Left renal pelvis (tissue), 4 donors: ENCODE data around the gene CRTC2. TPM values are rescaled to one million over a fixed set of nuclear protein-coding genes. Genes with fewer than 3 reads are reported as not detected.
"Not testable (repeated sequence)": the region's sequence is repeated elsewhere in the genome, so short reads cannot be mapped to it uniquely, and the experiment has no call there.

Experiments
- DNase-seq, 4 donors: peaks; one replicate each; pipeline ENCODE4 v3.0.0-alpha.2; 2013; ENCODE audit warnings: low read depth in 4 of 4, low spot score in 3 of 4
- polyA plus RNA-seq, 4 donors: library from polyadenylated mRNA; unstranded; fragments of 120-200 nt; gene quantifications; one replicate each; pipeline ENCODE4 v1.2.1, GENCODE V29; 2013; ENCODE audit not compliant: insufficient read length in 4 of 4

CRTC2 gene
- polyA plus RNA-seq, 4 donors: 33.9 to 58.7 (median 43.8) TPM

DNA sequence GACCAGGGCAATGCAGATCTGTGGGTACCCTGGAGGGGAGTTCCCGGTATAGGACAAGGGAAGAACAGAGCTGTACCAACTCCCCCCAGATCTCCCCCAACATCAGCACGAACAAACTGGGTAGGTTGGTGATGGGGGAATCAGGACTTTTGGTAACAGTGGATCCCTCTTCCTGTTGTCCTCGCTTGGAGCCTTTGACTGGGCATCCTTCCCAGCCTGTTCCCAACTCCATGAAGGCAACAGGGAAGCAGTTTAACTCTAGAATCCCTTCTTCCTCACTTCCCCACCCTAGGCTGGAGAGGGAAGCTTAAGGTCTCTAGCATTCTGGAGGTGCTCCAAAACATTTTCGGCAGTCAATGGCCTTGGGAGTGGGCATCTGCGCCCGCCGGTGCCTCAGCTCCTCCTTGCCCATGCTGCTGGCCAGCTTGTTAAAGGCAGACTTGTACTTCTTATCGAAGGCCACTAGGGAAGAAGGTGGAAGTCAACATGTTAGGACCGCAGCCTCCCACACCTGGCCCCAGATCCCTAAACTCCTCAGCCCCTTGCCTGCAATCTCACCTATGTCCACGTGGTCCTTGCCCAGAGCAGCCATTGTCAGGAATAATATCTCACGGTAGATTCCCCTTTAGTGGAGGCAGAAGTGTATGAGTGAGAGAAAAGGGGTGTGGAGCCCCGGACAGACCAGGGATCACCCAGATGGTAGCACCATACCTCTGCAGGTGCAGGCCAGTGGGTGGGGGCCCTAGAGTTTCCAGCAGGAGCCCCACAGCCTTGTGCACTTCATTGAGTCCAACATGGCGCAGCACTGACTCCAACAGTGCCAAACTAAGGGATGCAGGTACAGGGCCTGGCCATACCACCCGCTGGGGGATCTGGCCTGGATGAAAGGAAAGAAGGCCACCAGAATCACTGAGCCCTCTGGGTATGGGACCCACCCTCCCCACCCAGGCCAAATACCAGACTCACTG, 28.1 kb downstream of the CRTC2 start:
- no peak for DNase-seq

DNA sequence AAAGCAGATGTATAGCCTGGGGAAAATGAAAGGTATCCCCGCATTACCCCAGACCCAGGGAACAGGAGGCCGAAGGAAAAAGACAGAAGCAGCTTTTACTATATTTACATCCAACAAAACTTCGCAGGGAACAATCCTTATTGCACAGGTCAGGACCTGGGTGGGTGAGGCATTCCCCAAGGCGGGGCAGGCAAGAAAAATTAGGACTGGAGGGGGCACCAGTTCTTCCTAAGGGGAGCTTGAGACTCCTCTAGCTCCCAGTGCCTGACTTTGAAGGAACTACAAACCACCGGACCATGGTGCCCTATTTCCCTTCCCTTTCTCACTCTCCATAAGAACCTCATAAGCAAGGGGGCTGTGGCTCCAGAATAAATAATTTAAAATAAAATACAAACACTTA, 29.0 kb downstream of the CRTC2 start:
- DNase-seq: no peak

DNA sequence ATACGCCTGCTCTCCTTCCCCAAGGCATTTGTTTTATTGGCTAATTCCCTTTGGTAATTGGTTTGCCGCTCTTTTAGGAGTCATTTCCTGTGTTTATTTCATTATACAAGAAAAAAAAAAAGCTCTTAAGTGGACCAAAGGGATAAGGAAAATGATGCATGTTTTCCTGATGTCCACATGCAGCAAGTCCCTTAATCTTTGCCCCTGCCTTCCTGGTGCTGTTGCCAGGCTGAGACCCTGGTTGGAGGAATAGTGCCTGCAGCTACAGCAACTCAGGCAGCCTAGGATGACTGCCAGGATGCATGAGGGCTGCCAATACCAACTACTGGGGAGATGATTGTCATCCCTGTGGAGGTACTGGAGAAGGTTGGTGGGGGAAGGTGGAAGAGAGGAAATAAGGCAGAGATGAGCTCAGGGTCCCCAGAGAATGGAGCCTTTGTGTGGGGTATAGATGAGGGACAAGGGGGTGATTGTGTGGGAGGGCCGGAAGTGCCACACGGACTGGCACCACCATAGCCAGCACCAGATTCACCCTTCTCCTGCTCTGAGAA, 29.5 kb downstream of the CRTC2 start:
- no peak for DNase-seq

DNA sequence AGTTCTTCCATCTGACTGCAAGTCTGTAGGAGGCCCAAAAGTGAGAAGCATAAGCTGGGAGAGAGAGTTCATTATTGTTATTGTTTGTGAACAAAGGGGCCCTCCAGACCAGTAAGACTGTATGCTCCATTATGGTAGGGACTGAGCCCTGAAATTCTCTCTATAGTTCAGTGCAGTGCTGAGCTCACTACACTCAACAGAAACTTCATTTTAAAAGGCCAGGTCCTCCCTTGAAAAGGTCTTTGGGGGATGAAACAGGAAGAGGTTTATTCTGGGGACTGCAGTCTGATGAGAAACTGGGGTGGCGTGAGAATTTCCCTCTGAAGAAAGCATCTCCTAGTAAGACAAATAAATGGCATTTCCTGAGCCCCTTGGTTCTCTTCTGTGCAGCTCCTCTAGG, 30.2 kb downstream of the CRTC2 start:
- no peak for DNase-seq

DNA sequence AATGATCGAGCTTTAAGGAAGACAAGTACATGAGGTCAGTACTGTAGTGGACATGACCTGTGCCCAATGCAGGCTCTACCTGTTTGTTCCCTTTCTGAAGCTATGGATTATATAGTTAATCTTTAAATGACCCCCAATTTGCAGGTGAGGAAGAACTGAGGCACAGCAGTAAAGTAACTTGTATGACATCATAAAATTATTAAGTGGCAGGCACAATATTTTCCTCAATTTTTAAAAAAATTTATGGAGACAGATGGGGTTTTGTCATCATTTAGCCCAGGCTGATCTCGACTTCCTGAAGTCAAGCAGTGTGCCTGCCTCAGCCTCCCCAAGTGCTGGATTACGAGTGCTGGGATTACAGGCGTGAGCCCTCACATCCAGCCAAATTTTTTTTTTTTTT, 32.0 kb downstream of the CRTC2 start:
- DNase-seq: no peak

DNA sequence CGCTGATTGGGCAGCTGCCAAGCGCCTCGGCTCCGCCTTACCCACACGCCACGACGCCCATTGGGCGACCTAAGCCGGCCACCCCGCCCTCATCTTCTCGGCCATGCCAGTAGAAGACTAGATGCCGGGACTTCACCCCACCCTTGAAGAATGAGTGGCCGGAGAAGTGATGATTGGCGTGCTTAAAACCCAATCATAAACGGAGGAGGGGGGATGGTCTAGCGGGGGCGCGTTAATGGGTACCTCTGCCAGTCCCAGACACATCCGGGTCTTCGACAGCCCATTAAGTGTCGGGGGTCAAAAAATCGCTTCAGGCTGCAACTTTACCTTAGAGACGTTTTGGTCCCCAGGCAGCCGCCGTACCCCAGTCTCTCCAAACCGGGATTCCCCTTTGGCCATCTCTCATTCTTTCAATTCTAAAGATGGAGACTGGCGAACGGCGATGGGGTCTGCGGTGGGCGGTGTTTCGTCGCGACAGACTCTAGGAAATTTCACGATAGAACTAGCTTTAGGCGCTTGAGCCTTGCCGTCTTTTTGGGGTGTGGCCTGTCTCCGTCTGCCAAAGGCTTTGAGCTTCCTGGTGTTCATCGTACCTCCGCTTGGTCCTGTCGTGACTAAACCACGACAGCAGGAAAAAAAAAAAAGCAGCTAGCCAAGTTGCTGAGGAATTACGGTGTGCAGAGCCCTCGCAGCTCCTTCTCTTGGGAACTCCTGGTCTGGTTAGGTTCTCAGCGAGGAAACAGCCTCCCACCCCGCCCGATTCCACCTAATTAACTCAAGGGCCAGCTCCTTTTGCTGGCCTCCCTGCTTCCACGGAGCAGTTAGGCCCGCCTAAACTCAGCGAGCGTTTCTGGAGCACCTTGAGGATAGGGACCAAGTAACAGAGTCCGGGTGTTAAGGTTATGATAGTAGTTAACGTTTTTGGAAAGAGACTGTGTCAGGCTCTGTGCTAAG, 35.2 kb downstream of the CRTC2 start, which contains the start of gene GATAD2B:
GATAD2B (minus strand) TSS at position 1 of the 954 bp plus-strand sequence. CDS start 94,625 bp downstream, outside the sequence.
- peak; percentile 98 to 100 (median 100) for DNase-seq

DNA sequence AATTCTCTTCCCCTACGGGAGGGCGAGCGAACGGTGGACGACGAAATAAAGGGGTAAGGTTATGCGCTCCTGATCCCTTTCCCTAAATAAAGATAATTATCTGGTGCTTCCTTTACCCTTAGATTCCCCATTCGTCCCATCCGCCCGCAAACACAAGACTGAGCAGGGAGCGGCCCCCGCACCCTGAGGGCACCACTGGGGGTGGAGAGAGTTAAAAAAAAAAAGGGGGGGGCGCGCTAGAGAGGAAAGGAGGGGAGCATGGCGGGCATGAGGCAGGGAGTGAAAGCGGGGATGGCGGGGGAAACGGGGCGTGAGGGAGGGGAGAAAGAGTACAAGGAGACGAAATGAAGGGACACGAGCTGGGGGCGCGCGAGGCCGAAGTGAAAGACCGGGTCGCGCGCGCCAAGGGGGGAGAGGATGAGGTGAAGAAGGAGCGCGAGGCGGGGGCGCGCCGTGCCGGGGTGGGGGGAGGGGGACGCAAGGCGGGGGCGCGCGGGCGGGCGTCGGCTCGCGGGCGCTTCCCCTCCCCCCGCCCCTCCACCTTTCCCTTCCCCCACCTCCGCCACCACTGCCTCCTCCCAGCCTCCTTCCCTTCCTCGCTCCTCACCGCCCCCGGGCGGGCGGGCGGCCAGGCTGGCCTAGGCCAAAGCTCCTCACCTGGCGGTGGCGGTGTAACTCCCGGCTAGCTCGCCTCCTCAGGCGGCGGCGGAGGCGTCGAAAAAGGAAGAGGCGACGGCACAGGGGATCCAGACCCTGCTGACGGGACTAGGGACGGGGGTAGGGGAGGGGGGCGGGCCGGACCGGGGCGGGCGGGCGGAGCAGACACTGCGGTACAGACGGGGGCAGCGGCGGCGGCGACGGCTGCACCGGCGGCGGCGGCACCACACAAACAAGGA, 36.1 kb downstream of the CRTC2 start:
- DNase-seq: peak in 2 of 4 donors; percentile 16 to 33

DNA sequence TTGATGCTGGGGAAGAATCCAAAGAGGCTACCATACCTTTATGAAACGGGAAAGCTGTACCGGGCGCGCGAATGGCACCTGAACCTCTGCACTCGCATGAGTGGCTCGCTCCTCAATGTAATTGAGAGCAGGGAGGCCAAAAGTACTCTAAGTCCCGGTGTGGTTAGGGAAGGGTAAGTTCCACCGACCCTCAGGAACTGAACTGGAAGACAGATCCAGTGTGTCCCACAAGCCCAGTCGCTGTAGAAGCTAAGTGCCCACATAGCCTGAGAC, 36.7 kb downstream of the CRTC2 start:
- DNase-seq: peak in 1 of 4 donors; percentile 2

DNA sequence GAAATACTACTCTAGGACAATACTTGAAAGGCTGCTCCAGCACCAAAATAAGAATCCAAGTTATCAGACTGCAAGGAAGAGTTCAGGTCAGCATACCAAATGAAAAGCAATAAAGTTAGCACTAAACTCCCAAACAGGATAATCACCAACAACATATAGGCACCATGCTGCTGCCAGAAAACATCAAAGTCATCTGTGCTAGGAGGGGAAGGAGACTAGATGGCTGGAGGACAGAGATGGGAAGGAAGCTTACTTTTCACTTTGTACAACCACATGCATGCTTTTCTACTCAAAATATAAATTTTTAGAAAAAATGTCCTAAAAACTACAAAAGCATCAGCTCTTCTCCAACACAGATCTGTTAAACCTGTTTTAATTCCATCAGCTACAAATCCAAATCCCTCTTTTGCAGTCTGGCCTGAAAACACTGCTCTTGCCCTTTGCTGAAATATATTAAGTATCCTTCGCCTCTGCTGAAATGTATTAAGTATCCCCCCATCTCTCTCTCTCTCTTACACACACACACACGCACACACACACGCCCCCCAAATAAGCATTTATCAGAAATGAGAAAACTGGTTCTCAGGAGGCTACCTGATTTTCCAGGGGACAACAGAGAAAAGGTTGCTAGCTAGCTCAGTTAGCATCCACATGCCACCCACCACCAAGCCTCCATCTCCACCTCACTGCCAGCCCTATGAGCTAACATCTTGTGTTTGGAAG, 37.2 kb downstream of the CRTC2 start:
- DNase-seq: no peak

DNA sequence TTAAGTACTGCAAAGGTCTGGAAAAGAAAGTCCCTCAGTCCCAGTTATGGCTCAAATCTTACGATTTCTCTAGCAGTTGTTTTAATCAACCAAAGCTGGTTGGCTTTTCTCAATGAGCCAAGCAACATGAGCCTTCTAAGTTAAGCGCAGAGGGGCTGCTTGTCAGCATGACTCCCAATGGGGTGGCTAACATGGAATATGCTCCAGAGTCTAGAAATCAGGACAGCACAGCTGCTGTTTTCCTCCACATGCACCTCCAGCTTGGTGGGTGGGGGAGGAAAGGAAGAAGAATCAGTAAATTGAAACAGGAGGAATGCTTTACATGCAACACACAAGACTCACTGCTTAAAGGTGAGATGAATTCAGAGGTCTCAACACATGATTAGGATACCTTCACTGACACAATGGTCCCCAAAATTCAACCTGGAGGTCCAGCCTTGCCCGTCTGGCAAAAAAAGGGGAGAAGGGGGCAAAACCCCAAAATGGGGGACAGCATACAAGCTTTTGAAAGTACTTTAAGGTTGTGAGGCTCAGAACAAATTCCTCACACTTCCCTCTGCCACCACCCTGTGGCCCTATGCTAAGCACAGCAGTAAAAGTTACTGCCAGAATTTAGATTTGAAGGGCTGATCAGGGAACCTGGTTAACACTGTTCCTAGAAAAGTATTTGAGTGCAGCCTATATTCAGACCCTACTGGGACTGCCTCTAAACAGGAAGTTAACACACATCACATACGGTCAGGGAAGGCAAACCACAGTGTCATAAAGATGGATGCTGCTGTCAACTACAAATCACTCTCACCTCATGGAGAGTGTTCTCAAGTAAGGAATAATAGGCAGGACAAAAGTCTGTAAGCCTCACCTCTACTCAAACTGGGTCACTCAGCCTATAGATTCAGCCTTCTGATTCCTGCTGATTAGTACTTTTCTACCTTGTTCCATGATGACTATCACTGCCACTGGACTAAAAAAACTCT, 38.2 kb downstream of the CRTC2 start:
- peak in 1 of 4 donors; percentile 1 for DNase-seq

DNA sequence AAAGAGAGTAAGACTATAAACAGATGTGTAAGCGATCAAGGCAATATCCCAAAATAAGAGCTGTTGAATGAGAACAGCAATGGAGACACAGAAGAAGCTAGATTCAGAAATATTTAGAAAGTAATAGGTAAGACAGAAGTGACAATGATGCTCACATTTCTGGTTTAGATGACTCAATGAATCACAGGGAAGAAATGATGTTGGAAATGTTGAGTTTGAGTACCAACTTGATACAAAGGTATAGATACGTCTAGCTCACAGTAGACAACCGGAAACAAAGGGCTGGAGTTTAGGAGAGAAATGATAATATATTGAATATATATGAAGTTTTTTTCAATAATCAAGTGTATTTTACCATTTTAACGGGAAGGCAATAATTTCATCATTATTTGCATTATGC, 42.1 kb downstream of the CRTC2 start:
- DNase-seq: no peak

DNA sequence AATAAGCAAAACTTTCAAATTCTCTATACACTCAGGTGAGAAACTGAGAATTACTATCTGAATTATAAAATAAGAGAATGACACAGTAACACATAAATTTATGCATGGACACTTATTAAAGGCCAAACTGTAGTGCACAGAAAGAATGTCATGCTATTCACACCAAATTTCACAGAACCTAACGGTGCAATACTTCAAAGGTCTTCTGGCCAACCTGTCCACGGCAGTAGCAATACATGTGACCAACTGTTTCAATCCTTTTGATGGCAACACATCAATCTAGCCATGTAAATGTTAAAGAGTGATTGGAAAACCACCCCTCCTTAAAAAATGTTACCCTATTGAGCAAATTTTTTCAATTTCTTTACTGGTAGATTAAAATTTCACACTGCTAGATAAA, 46.1 kb downstream of the CRTC2 start:
- no peak for DNase-seq

DNA sequence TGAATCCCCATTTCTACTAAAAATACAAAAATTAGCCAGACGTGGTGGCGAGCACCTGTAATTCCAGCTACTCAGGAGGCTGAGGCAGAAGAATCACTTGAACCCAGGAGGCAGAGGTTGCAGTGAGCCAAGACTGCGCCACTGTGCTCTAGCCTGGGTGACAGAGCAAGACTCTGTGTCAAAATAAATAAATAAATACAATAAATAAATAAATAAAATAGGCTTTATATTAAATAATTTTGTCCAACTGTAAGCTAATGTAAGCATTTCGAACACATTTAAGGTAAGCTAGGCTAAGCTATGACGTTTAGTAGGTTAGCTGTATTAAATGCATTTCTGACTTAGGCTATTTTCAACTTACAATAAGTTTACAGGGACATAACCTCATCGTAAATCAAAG, 47.9 kb downstream of the CRTC2 start:
- not testable (repeated sequence) for DNase-seq

DNA sequence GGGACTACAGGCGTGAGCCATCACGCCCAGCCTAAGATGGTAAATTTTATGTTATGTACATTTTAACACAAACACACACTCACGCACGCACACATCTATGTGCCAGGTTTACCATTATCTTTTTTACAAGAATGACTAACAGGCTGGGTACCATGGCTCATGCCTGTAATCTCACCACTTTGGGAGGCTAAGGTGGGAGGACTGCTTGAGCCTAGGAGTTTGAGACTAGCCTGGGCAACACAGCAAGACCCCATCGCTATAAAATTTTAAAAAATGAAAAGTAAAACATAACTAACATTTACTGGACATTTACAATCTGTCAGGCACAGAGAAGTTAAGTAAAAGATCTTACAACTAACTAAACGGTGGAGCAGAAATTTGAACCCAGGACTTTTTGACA, 50.3 kb downstream of the CRTC2 start:
- no peak for DNase-seq

DNA sequence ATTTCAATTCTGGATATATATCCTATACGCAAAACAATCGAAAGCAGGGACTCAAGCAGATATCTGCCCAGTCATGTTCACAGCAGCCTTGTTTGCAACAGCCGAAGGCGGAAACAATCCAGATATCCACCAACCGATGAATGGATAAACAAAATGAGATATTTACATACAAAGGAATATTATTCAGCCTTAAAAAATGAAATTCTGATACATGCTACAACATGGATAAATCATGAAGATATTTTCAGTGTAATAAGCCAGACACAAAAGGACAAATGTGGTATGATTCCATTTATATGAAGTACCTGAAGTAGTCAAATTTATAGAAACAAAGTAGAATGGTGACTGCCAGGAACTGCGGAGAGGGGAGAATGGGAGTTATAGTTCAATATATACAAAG, 51.3 kb downstream of the CRTC2 start:
- DNase-seq: no peak

DNA sequence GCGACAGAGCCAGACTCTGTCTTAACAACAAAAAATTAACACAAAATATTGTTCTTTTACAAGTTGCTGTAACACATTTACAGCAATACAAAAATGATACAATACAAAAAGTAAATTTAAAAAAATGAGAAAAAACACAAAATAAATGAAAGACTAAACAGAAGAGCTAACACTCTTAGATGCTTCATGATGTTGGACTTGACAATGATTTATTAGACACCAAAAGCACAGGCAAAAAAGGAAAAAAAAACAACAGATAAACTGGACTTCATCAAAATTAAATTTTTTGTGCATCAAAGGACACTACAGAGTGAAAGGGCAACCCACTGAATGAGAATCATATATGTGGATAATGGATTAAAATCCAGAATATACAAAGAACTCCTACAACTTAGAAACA, 52.0 kb downstream of the CRTC2 start:
- DNase-seq: no peak

DNA sequence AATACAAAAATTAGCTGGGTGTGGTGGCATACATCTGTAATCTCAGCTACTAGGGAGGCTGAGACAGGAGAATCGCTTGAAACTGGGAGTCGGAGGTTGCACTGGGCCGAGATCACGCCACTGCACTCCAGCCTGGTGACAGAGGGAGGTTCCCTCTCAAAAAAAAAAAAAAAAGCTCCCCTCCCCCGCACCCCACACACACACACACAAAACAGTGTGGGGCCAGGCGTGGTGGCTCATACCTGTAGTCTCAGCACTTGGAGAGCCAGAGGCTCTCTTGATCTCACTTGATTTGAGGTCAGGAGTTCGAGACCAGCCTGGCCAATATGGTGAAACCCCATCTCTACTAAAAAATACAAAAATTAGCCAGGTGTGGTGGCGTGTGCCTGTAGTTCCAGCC, 52.5 kb downstream of the CRTC2 start:
- DNase-seq: not testable (repeated sequence)

DNA sequence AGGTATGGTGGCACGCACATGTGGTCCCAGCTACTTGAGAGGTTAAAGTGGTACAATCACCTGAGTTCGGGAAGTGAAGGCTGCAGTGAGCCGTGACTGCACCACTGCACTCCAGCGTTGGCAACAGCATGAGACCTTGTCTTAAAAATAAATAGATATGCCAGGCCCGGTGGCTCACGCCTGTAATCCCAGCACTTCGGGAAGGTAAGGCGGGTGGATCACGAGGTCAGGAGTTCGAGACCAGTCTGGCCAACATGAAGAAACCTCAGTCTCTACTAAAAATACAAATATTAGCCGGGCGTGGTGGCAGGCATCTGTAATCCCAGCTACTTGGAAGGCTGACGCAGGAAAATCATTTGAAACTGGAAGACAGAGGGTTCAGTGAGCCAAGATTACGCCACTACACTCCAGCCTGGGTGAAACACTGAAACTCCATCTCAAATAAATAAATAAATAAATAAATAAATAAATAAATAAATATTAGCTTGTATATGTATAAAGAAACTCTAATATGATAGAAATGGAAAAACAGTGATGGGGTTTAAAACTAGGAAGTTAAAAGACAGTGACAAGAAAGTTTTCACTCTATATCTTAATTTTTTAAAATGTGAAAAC, 54.5 kb downstream of the CRTC2 start:
- DNase-seq: no peak
